Upper lobe of left lung (tissue), 4 donors: ENCODE results near the gene SLC12A6.

Experiments used
- CTCF ChIP-seq, 6 experiments: fragments of 450-650 bp in 4 of 6; fragments of 200-600 bp in 2 of 6; sonication (generic) in 2 of 6; IDR thresholded peaks; one replicate each; pipeline ENCODE4 v1.5.1; 2016 to 2019; ENCODE audit warnings: antibody characterized with exemption in 6 of 6
- EP300 ChIP-seq, 4 donors: sonication (generic); formaldehyde crosslinking; IDR thresholded peaks; one replicate each; pipeline ENCODE4 v1.5.1; 2017; ENCODE audit warnings: antibody characterized with exemption in 4 of 4, control low read depth in 2 of 4
- POLR2A ChIP-seq, 4 donors: fragments of 450-650 bp; IDR thresholded peaks; one replicate each; pipeline ENCODE4 v1.5.1; 2016 to 2017; ENCODE audit warnings: antibody characterized with exemption in 4 of 4, mild to moderate bottlenecking in 2 of 4
- POLR2AphosphoS5 ChIP-seq, 2 donors: sonication (generic); formaldehyde crosslinking; IDR thresholded peaks; one replicate each; pipeline ENCODE4 v1.5.1; 2017; ENCODE audit warnings: antibody characterized with exemption in 2 of 2

GRCh38 chr15:34206011-34206410 is 131.6 kb downstream of the SLC12A6 start:
- TF ChIP-seq CTCF (IDR thresholded peaks at IDR 0.05) (no peak), POLR2AphosphoS5 (IDR thresholded peaks at IDR 0.05) (no peak), POLR2A (IDR thresholded peaks at IDR 0.05) (no peak), EP300 (IDR thresholded peaks at IDR 0.05) (no peak)
